NCI-H345 (cell line): ENCODE results near the gene PAN3.

Source experiments
- DNase-seq: peaks from one replicate; lab custom pipeline; 2025; lab: John Stamatoyannopoulos, UW

The PAN3 gene

DNA sequence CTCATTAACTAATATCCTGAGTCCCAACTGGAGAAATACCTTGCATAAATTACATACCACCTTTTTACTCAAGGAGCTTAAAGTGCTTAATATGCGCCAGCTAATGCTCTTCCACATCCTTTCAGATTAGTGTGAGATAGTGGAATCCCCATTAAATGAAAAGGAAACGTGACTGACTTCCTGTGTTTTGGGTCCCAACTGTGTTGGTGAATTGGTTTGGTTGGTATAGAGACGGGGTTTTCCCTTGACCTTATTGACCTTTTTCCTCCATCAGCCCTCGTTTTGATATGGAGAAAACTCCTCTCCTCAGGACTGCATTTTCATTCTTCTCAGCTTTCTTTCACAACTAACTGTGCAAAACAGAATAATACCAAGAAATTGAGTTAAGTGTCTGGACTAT, 163.5 kb downstream of the PAN3 start:
- DNase-seq = no peak

- no peak for DNase-seq
These were observed 168.0 kb downstream of the PAN3 start for GRCh38 chr13:28306325-28306724.

- no peak for DNase-seq
These were observed 175.2 kb downstream of the PAN3 start for GRCh38 chr13:28313579-28313978.

GRCh38 chr13:28314879-28315278, 176.5 kb downstream of the PAN3 start:
- DNase-seq = no peak

- no peak for DNase-seq
These were observed 177.8 kb downstream of the PAN3 start for GRCh38 chr13:28316129-28316528.

GRCh38 chr13:28316836-28317235, 178.5 kb downstream of the PAN3 start:
- no peak for DNase-seq

DNA sequence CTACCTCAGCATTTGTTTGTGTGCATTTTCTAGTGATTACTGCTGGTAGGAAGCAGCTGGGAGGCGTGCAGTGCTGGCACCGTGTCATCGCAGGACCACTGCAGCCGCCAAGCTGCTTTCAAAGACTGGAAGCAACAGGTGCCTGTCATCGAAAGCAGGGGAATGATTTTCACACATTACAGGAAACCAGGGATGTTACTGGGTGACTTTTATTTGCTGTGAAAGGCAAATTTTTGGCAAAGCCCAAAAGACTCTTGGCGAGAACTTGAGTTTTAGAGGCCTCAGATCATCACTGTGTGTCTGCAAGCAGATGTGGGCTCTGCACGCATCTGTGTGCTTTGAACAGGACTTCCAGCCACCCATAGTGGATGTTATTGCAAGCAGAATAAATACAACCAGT, 180.2 kb downstream of the PAN3 start:
- DNase-seq = no peak

DNA sequence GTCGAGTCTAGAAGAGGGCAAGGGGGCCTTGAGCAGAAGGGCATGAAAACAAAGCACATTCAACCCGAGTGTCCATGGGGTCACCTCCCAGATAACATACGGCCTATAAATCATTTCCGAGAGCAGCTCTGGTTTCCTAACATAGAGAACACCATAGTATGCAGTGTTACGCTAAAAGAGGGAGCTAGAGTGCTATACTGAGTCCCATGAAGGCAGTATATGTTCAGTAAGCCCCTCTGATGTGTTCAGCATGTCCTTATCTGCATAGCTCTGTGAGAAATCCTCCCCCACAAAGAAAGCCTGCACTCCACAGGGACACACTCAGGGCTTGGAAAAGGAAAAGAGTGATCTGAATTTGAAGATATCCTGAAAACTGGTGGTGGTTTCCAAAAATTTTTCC, 181.2 kb downstream of the PAN3 start:
- DNase-seq = no peak

GRCh38 chr13:28320209-28320608, 181.9 kb downstream of the PAN3 start:
- DNase-seq = no peak

DNA sequence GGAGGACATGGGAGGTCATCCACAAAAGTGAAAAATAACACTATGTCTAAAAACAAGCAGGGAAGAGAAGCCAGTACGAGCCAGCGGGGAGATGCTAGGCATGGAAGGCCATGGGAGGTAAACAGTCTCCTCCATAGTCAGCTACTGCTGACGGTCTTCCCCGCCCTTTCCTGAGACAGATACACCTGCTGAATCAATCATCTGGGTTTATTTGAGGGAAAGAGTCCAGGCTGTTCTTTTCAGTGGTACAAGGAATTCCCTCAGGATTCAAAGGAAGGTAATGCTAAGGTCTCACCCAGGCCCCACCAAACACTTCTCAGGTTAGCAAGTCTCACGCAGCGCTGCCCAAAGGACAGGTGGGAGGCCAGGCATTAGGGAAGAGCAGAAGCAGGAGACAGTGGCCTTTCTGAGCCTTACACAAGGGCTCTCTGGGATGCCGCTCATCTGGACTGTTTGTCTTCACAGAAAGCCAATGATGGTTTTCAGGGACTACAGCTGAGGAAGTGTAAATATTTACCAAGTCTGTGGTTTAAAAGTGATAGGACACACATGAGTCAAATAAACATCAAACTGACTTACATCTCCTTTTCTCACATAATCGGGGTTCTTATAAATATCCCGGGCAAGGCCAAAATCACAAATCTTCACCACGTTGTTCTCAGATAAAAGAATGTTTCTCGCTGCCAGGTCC, 182.7 kb downstream of the PAN3 start:
- DNase-seq = peak; percentile 37

GRCh38 chr13:28321756-28322155, 183.4 kb downstream of the PAN3 start:
- DNase-seq = no peak

GRCh38 chr13:28322256-28322905, 184.0 kb downstream of the PAN3 start:
- no peak for DNase-seq

DNA sequence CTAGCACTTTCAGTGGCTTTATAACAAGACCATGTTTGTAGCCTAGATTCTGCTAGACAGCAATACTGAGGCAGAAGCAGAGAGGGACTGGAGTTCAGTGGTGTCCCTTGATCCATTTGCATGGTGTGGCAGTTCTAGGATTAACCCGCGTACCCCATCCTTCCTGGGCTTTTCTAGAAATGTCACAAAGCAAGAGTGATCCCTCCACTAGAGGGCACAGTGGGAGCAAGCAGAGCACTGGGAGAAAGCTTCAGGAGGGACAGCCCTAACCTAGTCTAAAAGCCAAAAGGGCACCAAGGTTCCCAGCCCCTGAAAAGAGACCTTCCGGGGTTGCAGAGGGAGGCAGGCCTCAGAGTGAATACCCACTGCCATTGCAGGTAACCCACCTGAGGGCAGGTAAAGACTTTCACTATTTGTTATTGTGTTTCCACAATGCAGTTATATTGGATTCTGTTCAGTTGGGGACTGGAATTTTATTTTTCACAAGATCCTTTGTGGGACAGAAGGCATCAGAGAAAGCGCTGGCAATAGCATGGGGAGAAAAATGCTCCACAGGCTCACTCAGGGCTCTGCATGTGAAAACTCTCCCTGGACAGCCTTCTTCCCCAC, 185.9 kb downstream of the PAN3 start:
- peak; percentile 44 for DNase-seq

DNA sequence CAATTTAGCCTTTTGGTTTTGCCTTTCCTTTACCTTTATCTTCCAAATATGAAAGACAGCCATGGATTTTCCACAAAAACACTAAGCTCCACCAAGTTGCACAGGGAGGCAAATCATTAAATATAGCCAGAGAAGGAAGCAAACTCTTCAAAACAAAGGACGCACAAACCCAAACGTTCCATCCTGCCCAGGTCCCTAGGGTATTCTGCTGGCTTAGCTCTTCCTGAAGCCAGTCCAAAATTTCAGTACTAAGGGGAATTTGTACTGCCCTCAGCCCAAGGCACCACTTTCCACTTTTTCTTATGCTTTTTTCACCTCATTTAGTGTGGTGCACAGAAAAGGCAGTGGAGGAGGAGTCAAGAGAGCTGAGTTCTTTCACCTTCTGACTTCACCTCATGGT, 186.7 kb downstream of the PAN3 start:
- no peak for DNase-seq

DNA sequence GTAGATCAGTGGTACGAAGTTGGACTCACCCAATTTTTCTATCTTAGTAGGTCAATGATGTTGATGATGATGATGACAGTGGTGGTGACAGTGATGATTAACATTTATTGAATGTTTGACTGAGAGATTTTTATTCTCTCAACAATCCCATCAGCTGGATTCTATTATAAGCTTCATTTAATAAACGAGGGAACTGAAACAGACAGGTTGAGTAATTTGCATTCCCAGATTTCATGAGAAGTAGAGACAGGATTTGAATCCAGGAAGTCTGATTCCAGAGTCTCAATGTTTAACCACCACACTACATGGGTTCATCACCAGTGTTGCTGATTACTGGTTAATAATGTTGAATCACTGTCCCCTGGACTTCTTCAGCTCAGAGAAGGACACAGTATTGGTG, 187.7 kb downstream of the PAN3 start:
- DNase-seq = no peak

DNA sequence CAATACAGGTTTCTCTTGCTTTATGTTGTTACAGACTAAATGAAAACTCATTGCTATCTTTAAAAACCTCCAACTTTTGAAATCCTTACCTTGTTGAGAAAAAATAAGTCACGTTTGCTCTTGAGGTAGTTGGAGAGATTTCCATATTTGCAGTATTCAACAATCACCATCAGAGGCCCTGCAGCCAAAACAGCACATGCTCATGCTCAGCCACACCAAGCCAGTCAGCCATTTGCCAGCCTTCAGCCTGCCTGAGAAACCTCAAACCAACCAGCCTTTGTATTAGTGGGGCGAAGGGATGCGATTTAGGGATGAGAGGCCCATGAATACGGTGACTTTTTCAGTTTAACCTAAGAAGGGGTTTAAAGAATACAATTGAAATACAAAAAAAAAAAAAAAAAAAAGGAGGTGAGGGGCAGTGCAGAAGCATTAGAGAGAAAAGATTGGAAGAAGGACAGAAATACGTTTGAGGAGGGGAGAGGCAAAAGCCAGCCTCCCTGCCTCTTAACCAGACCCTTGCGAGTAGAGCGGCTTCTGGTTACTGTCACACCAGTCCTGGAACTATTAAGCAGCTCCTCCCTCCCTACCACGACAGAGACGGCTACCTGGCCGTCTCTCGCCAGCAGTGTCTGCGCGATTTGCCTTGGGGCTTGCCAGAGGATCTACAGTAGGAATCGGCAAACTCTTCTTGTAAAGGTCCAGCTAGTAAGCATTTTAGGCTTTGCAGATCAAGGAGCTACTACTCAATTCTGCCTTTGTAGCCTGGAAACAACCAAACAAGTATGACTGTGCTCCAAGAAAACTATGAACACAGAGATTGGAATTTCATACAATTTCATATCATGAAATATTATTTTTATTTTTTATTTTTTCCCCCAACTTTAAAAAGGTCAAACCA, 189.3 kb downstream of the PAN3 start:
- no peak for DNase-seq

DNA sequence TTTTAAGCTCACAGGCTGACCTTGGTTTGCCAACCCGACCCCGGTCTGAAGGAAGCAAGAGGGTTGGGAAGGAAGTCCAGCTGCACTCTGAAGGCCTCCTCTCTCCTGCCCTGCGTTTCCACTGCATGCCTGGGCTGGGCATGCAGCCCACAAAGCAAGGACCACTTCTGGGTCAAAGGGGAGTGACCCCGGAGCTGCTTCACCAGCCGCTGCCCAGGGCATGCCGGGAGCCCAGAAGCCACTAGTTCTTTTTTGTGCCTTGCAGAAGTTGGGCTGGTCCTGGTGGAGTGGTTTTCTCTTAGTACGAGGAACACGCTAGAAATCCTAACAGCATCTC, 189.9 kb downstream of the PAN3 start:
- no peak for DNase-seq

- no peak for DNase-seq
These were observed 191.2 kb downstream of the PAN3 start for GRCh38 chr13:28329395-28330158.

DNA sequence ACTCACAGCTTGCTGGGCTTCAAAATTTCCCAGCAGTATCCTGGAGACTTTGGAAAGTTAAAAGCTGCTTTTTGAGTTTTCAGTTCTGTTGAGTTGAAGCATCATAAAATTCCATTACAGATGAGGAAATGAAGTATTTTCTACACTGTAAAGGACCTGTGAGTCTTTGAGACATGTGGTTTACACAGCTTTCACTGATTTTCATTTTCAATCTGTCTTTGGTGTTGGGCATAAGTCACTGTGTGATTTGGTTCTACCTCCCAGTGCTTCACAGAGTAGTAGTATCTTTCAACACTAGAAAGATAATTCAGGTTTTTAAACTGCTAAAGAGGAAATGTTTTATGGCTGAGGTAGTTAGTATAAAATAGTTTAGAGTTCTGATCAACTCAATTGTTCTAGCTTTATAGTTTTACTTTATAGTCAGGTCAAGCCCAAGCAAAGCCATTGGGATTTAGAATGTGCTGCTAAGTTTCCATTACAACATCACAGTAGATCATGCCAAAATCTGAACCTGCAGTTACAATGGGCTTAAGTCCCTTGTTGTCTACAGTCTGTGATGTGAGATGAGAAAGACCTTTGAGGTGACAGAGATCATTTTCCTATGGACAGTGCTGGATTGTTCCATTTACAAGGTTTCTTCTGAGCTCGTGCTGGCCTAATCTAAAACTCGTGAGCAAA, 195.0 kb downstream of the PAN3 start:
- no peak for DNase-seq

- DNase-seq = no peak
These were observed 197.9 kb downstream of the PAN3 start for GRCh38 chr13:28336193-28336657.
